COLO668 (cell line): Measurements from ENCODE around the gene ZNF710.

ENCODE experiments used
- DNase-seq: peaks from one replicate; lab custom pipeline; 2025; ENCODE audit not compliant: unreplicated experiment; lab: John Stamatoyannopoulos, UW

ZNF710 gene

DNA sequence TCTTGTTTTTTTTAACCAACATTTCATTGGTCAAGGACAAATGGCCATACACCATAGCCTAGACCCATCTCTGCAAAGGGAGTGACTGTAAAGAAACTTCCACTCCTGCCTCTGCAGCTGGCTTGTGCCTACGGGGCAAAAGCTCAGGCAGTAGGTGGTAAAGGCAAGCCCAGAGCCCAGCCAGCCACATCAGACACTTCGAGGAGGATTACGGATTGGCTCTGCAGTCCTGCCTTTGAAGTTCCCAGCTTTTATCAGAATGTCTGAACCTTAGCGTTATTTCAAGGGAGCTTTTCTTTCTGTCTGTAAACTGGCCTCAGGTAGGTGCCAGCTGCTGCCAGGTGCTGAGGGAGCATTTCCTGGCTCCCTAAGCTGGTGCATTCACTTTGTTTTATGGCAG is 15.6 kb downstream of the ZNF710 start:
- DNase-seq, result no peak

DNA sequence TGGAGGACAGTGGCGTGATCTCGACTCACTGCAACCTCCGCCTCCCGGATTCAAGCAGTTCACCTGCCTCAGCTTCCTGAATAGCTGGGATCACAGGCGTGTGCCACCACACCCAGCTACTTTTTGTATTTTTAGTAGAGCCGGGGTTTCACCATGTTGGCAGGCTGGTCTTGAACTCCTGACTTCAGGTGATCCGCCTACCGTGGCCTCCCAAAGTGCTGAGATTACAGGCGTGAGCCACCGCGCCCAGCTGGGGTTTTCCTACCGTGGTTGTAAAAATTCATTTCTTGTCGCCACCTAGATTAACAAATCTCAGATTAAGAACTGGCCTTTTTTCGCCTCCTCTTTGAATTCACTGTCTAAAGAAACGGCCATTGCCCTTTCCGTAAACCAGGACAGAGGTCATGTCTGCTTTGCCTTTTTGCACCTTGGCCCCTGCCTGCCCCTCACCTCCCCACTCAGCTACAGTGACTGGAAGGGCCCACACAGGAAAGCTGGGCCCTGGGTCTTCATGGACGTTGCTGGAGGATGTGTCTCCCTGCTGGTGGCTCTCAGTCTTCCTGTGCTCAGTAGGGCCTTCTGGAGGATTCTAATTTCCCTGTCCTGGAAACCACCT is 17.2 kb downstream of the ZNF710 start:
- no peak for DNase-seq

DNA sequence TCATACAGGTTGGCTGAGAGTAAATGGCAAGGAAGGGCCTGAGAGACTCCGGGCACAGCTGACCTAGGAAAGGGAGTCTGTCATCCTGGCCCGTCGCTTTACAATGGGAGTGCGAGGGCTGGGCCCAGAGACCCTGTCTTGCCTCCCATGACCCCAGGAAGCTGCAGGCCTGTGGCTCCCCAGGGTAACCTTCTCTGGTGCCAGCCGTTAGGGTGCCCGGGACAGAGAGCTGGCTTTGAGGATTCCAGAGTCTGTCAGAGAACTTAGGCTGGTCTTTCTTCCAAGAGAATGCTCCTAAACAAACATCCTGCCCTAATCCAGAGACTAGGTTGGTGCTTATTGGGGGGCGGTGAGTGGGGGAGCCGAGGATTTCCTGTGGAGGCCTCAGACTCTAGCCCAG is 18.5 kb downstream of the ZNF710 start:
- DNase-seq, result no peak

DNA sequence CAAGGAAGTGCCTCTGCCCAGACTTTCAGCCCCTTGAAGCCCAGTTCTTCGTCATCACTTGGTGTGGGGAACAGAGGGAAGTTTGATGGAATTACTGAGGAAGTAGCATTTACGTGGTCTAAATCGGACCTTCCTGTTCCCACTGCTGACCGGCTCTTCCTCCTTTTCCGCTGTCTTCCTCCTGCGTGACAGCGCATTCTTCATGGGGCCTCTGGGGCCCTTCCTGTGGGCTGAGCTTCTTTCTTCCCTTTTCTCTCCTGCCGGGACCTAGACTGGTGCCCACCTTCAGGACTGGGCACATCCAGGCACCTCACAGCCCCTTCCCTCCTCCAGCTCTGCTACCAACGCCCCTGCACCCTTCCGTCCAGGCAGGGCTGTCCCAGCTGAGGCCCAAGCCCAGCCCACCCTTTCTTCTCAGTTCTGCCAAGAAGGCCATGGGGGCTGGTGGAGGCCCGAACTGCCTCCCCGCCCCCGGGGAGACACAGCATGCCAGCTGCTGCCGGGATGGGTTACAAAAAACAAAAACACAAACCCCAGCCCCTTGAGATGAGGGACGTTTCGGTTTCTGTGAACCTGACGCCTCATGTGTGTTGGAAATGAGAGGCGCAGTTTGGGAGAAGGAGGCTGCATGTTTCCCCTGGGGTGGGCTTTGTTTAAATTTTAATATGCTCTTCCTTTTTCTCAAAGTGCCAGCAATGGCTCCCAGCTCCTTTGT is 19.1 kb downstream of the ZNF710 start:
- no peak for DNase-seq

DNA sequence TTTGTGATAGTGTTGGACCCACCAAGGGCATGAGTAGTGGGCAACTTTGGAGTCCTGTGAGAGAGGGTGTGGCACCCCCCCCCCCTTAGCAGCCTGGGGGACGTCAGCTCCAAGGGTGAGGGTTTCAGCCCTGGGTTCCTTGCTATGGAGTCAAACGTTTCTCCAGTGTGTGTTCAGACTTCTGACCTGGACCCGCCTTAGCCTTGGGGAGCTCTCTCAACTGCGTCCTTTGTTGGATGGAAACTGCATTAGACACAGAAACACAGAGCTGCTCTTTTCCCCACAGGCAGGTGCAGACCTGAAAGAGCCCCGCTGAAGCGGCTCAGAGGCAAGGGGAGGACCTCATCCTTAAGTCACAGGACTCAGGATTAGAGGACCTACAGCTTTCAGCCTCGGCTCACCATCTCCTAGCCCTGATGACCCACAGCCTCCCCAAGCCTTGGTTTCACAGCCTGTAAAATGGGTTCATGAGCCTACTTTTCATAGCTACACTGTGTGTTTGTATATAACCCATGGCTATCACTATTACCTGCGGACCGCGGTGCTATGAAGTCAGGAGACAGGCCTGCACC is 19.9 kb downstream of the ZNF710 start:
- no peak for DNase-seq

DNA sequence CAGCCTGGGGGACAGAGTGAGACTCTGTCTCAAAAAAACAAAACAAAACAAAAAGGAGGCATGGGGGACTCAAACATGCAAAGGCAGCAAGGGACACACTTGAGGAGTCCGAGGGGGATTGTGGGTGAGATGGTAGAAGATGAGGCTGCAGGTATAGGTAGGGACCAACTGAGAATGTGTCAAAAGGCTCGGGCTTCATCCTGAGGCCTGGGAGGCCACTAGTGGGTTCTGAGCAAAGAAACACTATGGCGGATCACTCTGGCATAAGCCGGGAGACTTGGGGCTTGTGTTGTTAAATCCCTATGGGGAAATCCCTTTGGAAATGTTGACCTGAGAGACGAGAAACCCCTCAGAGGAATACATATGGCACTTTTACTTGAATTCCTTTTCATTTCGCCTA is 21.2 kb downstream of the ZNF710 start:
- DNase-seq, result no peak

DNA sequence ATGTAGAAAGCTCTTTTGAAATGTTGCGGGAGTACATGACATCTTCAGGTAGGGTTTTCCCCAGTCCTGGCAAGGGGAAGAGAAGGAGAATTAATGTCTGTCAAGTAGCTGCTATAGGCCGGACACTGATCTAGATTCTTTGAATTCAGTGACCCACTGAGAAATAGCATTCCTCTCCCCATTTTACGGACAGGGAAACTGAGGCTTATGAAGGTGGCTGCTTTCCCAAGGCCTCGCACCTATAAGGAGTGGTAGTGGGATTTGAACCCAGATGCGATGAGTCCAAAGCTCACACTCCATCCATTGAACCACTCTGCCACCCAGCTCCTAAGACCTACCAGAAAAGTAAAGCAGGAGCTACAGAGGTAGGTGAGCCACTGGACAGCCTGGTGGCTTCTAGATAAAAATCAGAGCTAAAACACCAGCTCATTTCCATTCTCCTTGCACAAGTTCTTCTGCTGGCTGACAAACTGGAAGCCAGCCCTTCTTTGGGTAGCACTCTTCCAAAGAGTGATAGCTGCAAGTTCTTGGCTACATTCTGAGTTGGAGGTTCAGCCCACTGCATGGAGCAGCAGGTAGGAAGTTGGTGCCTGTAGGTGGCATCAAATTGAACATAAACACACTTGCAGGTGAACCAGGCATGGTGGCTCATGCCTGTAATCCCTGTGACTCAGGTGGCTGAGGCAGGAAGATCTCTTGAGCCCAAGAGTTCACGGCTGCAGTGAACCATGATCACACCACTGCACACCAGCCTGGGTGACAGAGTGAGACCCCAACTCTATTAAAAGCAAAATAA is 22.0 kb downstream of the ZNF710 start:
- DNase-seq, result no peak

DNA sequence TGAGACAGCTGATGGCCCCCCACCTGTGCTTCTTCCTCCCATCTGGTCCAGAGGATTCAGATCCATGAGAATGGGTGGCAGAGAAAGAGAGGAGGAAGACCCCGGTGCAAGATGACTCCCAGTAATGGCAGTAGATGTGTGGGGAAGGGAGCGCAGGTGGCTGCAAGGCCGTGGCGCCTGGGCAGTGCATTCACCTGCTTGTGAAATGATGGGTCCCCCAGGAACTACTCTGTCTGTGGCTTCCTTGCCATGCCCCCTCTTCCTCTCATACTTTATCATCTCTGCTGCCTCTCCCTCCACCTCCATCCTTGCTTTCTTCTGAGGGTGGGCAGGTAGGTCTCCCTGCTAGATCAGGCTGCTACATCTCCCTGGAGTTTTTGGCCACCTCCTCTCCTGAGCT is 23.3 kb downstream of the ZNF710 start:
- DNase-seq, result no peak

DNA sequence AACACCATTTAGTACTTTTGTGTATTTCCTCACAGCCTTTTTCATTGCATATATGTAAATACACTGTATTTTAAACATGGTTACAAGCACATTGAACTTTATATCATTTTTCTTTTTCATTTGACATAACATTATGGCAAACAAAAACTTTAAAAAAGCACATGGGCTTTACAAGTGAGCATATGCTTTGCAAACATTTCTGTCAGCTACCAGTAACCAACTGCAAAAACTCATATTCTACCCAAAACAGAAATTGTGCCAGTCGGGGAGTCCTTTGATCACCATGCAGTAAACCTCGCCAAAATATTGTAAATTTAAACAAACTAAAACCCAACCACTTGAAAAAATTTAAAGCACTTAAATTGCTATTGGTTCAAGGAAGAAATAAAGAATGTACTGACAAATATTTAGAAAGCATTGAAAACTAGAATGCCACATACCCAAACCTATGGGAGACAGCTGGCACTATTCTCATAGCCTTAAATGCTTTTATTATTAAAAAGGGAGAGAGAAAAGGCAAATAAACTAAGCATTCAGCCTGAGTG is 24.4 kb downstream of the ZNF710 start:
- no peak for DNase-seq

DNA sequence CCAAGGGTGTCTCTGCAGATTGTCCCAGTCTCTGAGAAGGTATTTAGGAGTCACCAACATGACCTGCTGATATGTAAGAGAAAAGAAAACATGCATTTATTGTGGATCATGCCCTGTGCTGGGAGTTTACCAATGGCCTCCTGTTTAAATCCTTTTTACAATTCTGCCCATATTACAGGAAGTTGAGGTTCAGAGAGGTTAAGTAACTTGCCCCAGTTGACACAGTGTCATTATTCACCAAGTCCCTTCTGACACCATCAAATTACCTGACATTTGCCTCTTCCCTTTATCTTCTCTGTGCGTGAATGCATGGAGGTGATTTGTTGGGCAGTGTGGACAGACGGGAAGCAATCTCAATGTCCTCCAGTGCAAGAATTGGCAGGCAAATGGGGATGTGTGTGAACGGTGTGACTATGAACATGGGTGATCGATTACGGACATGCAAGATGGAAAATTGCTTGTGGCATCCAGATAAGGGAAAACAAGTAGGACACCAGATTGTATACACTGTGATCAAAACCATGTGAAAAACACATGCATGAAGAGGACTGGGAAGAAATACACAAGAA is 27.3 kb downstream of the ZNF710 start:
- DNase-seq, result no peak

DNA sequence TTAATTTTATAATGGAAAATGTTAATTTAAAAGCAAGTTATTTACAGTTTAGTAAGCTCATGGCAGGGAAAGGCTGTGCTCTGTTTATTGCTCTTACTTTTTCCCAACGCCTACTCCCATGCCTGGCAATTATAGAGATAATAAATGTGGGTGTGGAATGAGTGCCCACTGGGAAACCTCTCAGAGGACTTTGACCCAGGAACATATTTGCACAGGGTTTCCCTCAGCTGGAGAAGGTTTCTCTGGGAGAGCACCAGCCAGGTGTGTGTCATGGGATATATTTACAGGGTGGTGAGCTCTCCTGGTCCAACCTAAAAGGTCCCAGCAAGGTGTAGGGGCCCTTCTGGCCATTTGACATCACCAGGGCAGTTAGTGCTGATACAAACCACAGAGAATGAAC is 27.9 kb downstream of the ZNF710 start:
- peak; percentile 79 for DNase-seq

DNA sequence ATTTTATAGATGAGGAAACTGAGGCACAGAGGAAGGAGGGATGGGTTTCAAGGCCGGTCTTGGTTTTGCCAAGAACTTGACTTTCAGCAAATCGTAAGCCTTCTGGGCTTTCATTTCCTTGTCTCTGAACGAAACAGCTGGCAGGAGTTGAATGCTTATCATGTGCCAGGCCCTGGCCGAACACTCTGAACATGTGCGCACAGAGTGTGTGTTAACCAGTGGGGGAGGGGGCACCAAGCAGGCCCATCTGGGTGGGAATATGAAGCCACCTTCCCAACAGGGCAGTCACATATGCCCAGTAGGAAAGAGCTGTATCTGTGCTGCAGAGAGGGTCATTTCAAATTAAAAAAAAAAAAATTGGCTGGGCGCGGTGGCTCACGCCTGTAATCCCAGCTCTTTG is 29.3 kb downstream of the ZNF710 start:
- DNase-seq, result no peak

DNA sequence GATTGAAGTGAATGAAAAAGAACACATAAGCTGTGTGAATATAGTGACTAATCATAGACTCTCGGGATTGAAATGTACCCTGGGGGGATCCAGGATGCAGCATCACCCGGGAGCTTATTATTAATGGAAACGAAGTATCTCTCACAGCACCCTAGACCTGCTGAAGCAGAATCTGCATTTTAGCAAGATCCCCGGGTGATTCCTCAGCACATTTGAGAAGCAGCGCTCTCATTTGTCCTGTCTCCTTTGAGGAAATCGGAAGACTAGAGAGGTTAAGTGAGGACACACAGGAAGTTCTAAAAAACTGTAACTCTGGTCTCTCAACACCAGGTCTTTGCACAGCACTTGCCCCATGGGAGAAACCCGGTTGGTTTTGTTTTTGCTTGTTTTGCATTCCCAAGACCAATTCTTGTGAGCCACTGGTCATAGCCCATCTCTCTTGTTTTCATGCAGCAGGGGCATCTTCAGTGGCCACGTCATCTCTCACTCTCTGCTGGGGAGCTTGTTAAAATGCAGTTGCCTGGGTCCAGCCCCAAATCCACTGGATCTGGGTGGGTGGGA is 30.2 kb downstream of the ZNF710 start:
- no peak for DNase-seq

DNA sequence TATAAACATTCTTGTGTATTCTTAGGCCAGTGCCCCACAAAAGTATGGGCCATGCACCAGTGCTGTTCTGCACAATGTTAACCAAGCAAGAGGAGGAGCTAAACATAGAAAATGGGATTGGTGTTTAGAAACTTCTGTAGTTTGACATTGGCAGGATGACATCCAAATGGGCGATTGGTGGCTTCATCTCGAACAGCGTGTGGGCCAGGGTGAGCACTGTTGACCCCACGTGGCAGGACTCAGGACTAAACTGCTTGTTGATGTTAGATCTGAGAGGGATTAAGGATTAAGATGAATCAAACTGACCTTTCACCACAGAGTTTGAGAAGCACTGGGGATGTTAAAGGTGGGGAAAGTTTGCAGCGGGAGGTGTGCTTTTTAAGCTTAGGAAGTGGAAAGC is 31.9 kb downstream of the ZNF710 start:
- DNase-seq, result no peak

DNA sequence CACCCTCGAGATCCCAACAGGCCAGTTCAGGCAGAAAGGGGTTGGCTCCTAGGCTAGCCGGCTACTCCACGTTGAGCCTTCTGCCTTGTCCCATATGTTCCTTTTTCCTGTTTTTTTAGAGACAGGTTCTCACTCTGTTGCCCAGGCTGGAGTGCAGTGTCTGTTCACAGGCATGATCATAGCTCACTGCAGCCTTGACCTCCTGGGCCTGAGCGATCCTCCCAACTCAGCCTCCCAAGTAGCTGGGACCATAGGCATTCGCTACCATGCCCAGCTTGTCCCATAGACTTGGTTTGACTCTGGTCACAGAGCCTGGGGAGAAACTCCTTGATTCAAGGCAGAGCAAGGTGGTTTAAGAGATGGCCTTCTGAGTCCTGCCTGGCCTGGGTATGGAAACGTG is 32.3 kb downstream of the ZNF710 start:
- DNase-seq, result no peak

DNA sequence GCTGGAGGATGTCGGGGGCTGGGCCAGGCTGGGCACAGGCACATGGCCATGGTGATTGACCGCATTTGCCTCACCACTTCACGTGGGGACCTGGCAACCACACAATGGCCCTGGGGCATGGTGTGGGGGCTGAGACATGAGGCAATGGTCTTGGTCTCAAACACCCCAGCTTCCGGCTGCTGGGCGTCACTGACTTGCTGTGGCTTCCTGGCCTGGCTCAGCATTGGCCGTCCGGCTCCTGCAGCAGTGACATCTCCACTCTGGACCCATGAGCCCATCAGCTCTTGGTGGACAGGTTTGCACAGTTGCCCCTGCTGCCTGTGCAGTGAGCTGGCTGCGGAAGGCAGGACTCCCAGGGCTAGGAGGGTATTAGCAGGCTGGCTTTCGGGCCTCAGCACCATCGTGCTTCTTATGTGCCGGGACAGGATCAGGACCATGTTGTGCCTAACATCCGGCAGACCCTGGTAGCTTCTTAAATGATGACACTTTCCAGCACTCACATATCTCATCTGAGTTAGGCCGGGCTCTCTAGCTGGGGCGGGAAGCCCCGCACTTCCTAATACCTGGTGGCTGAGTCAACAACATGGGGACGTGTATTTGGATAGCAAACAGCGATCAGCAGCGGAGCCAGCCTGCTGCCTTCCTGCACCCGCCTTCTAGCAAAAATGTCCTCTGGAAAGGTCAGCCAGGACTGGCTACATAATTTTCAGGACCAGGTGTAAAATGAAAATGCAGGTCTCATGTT is 34.1 kb downstream of the ZNF710 start:
- DNase-seq, result peak; percentile 84

DNA sequence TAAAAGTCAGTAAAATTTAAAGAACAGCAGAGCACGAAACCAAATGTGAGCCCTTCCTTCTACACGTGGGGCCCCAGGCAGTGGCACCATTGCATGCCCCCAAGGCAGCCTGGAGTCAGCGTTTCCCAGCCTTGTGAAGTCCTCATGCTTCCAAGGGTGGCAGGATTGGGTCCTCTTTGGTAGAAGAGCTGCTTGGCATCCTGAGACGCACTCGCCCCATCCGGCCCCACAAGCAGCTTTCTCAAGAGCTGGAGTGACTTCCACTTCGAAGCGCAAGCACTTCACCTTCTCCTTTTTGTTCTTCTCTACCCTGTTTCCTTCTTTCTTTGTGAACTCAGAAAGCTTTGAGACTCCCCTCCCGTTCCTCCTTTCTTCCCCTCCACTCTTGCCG is 34.7 kb downstream of the ZNF710 start:
- DNase-seq, result no peak

DNA sequence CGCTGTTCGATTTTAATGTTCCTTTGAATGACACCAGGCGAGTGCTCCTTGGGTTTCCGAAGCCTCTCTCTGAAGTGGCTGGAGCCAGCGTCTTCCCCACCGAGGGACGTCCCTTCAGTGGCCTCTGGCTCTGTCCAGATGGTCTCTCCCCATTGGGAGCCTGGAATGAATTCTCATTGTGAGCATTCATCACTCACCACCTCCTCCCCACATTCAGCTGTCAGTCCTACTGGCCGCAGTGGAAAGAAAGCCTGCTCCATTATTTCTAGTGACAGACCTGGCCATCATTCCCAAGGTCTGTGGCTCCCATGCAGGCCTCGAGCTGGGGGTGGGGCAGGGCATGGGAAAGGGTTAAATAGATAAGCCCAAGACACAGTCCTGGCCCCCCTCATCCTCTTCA is 35.2 kb downstream of the ZNF710 start:
- DNase-seq, result no peak

DNA sequence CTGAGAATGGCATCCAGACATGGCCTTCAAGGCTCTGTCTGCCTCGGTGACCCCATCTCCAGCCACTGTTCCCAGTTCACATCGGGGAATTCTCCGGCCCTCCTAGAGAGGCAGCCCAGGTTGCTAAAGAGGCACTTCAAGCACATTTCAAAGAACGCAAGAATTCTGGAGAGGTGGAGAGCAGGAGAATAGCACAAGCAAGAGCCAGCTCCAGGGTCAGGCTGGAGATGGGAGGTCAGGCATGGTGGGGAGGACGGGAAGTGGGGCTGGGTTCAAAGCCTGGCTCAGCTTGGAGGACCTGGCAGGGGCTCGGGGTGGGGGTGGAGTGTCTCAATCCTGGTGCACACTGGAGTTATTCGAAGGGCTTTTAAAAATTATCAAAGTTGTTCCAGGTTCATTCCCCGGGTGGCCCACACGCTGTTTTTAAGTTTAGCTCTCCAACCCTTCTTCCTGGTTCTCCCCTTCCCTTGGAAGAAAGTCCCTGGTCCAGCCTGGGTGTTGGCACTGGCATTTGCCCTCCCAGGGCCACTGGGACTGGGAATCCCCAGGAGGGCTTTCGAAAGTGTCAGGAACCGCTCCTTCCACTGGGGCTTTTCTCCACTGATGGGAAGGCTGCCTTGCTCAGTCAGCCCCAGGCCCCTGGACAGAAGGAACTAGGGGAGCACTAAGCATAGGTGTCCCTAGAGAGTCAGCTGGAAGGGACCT is 35.8 kb downstream of the ZNF710 start:
- DNase-seq, result no peak

DNA sequence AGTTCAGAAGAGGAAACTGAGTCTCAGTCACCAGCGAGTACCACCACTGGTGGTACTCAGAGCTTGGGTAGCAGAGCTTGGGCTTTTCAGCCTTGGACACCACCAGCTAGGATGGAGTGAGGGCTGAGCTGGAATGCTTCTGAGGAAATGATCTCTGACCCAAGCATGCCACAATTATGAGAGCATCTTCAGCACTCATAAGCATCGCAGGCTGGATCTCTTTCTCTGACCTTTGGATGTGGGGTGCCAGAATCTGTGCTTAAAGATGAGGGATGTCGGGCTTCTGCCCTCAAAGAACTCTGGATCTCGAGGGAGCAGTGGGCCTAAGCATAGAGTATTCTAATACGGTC is 36.4 kb downstream of the ZNF710 start:
- DNase-seq, result no peak
